GM12872 (cell line): ENCODE measurements around the gene GRIP2.

ENCODE experiments used
- TF ChIP-seq, protein P1 (sequence below): IDR thresholded peaks from 3 replicates; pipeline ENCODE4 v1.5.1; 2011; ENCODE audit warnings: low read depth, mild to moderate bottlenecking, low read length, moderate library complexity; ENCODE audit not compliant: insufficient read depth

GRIP2 gene

DNA sequence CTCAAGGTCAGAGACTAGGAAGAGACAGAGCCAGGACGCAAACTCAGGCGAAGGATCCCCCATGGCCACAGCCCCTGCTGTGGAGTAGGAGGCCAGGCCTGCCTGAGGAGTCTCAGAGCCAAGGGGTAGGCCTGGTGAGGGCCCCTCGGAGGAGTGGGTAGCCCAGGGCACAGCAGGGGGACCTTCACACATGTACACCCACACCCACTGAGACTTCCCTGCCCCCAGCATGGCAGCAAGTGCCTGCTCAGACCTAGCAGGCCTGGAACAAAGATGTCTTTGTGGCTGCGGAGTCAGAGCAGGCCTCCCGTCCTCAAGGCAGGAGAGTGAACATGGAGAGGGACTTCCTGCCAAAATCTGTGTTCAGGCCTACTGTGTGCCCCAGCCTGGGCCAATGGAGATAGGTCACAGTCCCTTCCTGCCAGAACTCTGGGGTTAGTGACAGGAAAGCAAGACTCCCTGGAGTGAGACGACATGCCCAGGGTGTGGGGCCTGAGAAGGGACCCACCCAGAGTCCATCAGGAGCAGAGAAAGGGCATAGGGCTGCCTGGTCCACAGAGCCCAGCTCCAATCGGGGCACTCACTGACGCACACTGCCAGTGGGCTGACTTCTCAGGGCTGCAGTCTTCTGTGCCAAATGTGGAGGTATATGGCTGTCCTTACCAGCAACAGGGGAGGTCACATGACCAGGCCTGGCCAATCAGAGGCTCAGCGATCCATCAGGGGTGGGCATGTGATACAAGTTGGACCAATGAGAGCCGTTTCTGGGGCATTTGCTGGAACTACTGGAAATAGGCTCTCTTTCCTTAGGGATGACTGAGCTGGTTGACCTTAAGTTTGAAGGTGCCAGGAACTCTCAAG, 2.3 kb downstream of the GRIP2 start:
- TF ChIP-seq, protein P1, sequence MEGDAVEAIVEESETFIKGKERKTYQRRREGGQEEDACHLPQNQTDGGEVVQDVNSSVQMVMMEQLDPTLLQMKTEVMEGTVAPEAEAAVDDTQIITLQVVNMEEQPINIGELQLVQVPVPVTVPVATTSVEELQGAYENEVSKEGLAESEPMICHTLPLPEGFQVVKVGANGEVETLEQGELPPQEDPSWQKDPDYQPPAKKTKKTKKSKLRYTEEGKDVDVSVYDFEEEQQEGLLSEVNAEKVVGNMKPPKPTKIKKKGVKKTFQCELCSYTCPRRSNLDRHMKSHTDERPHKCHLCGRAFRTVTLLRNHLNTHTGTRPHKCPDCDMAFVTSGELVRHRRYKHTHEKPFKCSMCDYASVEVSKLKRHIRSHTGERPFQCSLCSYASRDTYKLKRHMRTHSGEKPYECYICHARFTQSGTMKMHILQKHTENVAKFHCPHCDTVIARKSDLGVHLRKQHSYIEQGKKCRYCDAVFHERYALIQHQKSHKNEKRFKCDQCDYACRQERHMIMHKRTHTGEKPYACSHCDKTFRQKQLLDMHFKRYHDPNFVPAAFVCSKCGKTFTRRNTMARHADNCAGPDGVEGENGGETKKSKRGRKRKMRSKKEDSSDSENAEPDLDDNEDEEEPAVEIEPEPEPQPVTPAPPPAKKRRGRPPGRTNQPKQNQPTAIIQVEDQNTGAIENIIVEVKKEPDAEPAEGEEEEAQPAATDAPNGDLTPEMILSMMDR = no peak

DNA sequence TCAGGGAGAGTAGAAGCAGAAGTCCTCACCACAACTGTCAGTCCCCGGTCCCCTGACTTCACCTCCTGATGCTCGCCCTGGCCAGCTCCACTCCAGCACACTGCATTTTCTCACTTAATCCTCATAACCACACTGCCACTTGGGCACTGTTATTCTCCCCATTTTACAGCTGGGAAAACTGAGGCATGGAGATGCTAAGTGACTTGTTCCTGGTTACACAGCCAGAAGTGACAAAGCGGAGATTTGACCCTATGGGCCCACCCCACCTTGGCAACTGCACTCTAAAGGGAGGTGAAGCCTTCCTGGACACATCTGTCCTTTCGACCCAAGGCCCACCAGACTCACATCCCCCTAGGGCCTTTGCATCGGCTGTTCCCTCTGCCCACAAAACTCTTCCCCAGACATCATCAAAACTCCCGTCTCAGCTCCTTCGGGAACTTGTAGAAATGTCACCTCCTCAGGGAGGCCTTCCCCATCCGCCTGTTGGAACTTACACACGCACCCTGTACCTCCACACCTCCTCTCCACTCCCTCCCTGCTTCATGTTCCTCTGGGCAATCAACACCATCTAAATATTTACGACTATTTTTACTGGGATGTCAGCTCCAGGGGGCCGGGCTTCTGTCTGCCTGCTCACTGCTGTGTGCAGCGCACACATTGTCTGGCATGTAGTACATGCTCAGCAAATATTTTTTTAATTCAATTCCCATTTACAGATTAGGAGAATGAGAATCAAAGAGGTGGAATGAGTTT, 3.1 kb downstream of the GRIP2 start:
- TF ChIP-seq, protein P1 = no peak

DNA sequence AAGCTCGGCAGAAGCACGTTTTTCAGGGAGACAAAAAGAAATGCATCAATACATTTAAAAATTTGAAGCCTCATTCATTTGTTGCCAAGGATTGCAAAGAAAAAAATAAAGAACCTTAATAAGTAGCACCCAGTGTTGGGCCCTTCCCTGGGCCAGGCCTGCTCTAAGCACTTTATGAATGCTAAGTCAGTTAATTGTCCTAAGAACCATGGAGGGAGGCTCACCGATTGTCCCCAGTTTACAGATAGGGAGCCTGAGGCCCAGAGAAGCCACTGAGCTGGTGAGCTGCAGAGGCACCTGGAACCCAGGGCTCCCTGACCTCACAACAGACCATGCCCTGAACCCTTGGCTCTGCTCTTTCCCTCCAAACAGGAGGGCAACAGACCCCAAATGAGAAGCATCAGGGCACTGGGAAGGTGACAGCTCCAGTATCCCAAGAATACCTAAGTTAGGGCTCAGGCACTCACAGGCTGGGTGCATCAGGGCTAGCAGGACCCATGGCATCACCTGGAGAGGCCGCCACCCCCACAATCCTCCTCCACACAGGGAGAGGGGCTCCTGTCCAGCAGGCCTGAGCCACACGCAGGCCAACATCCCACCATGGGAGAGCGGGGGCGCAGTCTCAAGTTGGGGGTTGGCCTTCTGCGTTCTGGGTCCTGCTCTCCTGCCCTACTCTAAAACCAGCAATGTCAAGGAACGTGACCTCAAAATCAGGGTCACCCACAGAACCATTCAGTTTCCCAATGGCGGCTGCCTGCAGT, 3.9 kb downstream of the GRIP2 start:
- TF ChIP-seq, protein P1 = no peak

DNA sequence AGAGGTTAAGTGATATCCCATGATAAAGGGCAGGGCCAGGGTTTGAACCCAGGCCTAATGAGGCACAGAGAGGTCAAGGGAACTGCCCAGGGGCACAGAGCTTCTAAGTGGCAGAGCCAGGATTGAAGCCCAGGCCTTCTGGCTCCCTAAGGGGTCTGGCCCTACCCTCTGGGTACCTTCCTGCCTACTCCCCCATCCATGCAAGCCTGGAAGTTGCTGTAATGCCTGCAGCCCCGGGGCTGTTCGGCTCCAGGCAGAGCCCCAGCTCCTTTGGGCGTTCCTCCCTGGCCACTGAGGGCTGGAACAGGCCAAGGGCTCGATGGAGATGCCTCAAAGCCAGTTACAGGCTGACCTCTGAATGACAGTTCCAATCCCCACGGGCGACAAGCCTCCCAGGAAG, 4.5 kb downstream of the GRIP2 start:
- TF ChIP-seq, protein P1 = no peak

DNA sequence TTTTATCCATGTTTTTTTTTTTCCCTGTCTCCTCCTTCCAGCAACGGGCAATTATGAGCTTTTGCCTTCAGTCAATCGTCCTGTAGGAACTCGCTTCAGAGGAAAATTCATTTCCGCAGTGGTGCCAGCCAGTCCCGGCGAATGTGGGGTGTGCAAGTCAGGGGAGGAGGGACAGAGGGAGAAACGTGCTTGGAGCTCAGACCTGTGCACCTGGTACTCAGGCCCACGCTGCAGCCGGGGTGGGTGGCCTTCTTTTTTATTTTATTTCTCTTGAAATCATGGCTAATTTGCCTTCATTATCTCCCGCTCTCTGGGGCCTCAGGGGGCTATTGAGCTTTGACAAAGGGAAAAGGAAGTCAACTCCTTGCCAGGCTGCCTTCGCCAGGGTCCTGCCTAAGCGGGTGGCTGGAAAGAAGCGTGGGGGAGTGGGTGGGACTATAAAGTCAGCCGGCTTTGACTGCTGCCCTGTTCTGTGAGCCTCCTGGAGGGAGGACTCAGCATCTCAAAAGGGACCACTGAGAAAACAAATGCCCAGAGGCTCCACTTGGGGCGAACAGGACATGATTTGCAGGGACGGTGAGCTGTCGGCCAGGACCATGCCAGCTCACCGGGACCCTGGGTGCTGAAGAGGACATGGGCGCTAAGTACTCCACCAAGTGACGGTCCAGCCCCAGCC, 5.5 kb downstream of the GRIP2 start:
- TF ChIP-seq, protein P1 = no peak

DNA sequence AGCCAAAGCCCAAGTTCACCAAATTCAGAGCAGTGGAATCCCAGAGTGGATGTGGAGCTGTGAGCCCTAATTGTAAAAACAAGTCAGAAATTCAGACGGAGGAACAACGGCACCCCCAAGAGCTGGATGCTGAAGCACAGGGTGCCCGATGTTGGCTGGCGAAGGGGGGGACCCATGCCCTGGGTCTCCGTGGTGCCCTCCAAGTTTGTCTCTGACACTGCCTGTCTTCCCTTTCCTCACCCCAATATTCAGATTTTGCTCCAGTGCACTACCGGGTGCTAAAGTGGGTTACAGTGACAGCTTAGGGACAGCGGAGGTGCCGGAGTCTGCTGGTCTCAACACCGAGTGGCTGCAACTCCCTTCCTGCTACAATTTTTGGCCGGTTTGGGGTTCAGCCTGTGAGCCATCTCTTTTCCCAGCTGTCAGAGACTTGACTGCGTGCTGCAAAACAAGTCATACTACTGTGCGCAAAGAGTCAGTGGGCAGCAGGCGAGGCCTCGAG, 6.6 kb downstream of the GRIP2 start:
- TF ChIP-seq, protein P1 = no peak
